ENCODE measurements around the gene RYR3. TPM values are rescaled to one million over a fixed set of nuclear protein-coding genes. Genes with fewer than 3 reads are reported as not detected.

Gene RYR3
- total and polyA plus RNA-seq, 2 of the 13 experiments (the other 11 are each of a cell fraction or from before 2014, with no cell fraction given): not detected

GRCh38 chr15:33660151-33660550 lies 349.4 kb downstream of the RYR3 start:
- H3K27me3 ChIP-seq (ENCODE audit: control insufficient read depth in 1 of 2, insufficient read depth in 2 of 2, low read length in 2 of 2): no peaks in the 10 kb centered on the region; a peak in 1 of 5 replicates
- FAIRE-seq (no peak), ATAC-seq (no peak), DNase-seq (ENCODE audit: low spot score) (no peak)
- no peaks in the 10 kb centered on the region for H3K36me3 ChIP-seq (replicated peaks in 1 of 2; ENCODE audit: control insufficient read depth in 1 of 2, insufficient read depth in 2 of 2, low read length in 2 of 2)
- H3K4me1 ChIP-seq (ENCODE audit: insufficient read depth, low read length): no peaks in the 10 kb centered on the region
- H2AFZ ChIP-seq (ENCODE audit: low read length): no peak overlapping the region
- no peak overlapping the region for H3K4me3 ChIP-seq (replicated peaks in 1 of 3; ENCODE audit: insufficient read depth in 1 of 3, low read depth in 2 of 3, low read length in 3 of 3)
- ChIA-PET CTCF (ENCODE audit: low intra/inter-chr PET ratio, low total read pairs) (no interaction called here), POLR2A (no interaction called here)
- no peak overlapping the region for H3K27ac ChIP-seq (ENCODE audit: extremely low read length, insufficient read depth, low read length)
- no peaks in the 10 kb centered on the region for H3K79me2 ChIP-seq (ENCODE audit: insufficient read depth, low read length)
- H3K4me2 ChIP-seq (ENCODE audit: low read depth, low read length): no peak overlapping the region
- intact Hi-C loops (cut with micrococcal nuclease; ENCODE audit: unreplicated experiment): no loop called here
- WGBS (ENCODE audit: low lambda C conversion rate): 26% methylated on average over 5 of the region's 16 CpGs
- no peaks in the 10 kb centered on the region for H3K9me3 ChIP-seq (ENCODE audit: low read length)
- no peak overlapping the region for H3K9ac ChIP-seq (ENCODE audit: insufficient read depth, low read depth, low read length)
- in situ Hi-C loops (cut with HindIII; ENCODE audit: extremely low pct_ligation_motif_present, low pct_unique_long_range_greater_than_20kb): no loop called here
- no peaks in the 10 kb centered on the region for H4K20me1 ChIP-seq (ENCODE audit: insufficient read depth, low read length)
- BruUV-seq (replicated peaks): no TSS peak
- TF ChIP-seq ZUFSP (CRISPR knock-in tag; IDR thresholded peaks at IDR 0.05; ENCODE audit: borderline replicate concordance) (no peak), SYNCRIP (IDR thresholded peaks at IDR 0.05; ENCODE audit: insufficient read depth, low read depth, low read length) (no peak), ZNF446 (CRISPR knock-in tag; IDR thresholded peaks at IDR 0.05) (no peak), ZNF841 (CRISPR knock-in tag; IDR thresholded peaks at IDR 0.05; ENCODE audit: borderline replicate concordance) (no peak), TIGD3 (CRISPR knock-in tag; IDR thresholded peaks at IDR 0.05; ENCODE audit: borderline replicate concordance) (no peak), CCDC6 (CRISPR knock-in tag; IDR thresholded peaks at IDR 0.05) (no peak), MAF1 (CRISPR knock-in tag; IDR thresholded peaks at IDR 0.05; ENCODE audit: borderline replicate concordance) (no peak), ZNF563 (CRISPR knock-in tag; IDR thresholded peaks at IDR 0.05) (no peak), NFKB2 (CRISPR knock-in tag; IDR thresholded peaks at IDR 0.05; ENCODE audit: borderline replicate concordance) (no peak), TBX3 (IDR thresholded peaks at IDR 0.05; ENCODE audit: borderline replicate concordance) (no peak), ZNF33A (CRISPR knock-in tag; IDR thresholded peaks at IDR 0.05; ENCODE audit: borderline replicate concordance) (no peak), CHD2 (IDR thresholded peaks at IDR 0.05; ENCODE audit: low read depth, low read length) (no peak), TBL1XR1 (IDR thresholded peaks at IDR 0.05; ENCODE audit: borderline replicate concordance, low read length, partially characterized antibody) (no peak), RARA (CRISPR knock-in tag; IDR thresholded peaks at IDR 0.05) (no peak), ZNF431 (CRISPR knock-in tag; IDR thresholded peaks at IDR 0.05; ENCODE audit: borderline replicate concordance, low read depth) (no peak), IRF9 (CRISPR knock-in tag; IDR thresholded peaks at IDR 0.05; ENCODE audit: borderline replicate concordance) (no peak)
- TF ChIP-seq, protein P1, sequence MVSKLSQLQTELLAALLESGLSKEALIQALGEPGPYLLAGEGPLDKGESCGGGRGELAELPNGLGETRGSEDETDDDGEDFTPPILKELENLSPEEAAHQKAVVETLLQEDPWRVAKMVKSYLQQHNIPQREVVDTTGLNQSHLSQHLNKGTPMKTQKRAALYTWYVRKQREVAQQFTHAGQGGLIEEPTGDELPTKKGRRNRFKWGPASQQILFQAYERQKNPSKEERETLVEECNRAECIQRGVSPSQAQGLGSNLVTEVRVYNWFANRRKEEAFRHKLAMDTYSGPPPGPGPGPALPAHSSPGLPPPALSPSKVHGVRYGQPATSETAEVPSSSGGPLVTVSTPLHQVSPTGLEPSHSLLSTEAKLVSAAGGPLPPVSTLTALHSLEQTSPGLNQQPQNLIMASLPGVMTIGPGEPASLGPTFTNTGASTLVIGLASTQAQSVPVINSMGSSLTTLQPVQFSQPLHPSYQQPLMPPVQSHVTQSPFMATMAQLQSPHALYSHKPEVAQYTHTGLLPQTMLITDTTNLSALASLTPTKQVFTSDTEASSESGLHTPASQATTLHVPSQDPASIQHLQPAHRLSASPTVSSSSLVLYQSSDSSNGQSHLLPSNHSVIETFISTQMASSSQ (IDR thresholded peaks at IDR 0.05; ENCODE audit: low read depth): no peak
- TF ChIP-seq, protein P1 (CRISPR knock-in tag; IDR thresholded peaks at IDR 0.05; ENCODE audit: borderline replicate concordance): no peak

Measured in HepG2 (cell line).